ENCODE measurements around the gene SYNJ2. TPM values are rescaled to one million over a fixed set of nuclear protein-coding genes. Genes with fewer than 3 reads are reported as not detected.

SYNJ2 gene
- polyA plus RNA-seq, 3 donors = 10.3 to 12.9 (median 11.3) TPM

GRCh38 chr6:158010591-158011477, 29.2 kb downstream of the SYNJ2 start:
- DNase-seq = no peak

GRCh38 chr6:158011478-158011920, 29.8 kb downstream of the SYNJ2 start:
- DNase-seq = no peak

- no peak for DNase-seq
These were observed 30.4 kb downstream of the SYNJ2 start for GRCh38 chr6:158011980-158012566.

GRCh38 chr6:158013904-158014504, 32.3 kb downstream of the SYNJ2 start:
- no peak for DNase-seq

GRCh38 chr6:158014505-158015187, 33.0 kb downstream of the SYNJ2 start:
- DNase-seq = no peak

GRCh38 chr6:158015188-158015506, 33.5 kb downstream of the SYNJ2 start:
- DNase-seq = no peak

GRCh38 chr6:158016571-158017383, 35.1 kb downstream of the SYNJ2 start:
- DNase-seq = no peak

GRCh38 chr6:158017621-158018040, 36.0 kb downstream of the SYNJ2 start:
- DNase-seq = no peak

- no peak for DNase-seq
These were observed 36.5 kb downstream of the SYNJ2 start for GRCh38 chr6:158018041-158018771.

GRCh38 chr6:158018851-158019361, 37.2 kb downstream of the SYNJ2 start:
- DNase-seq = no peak

GRCh38 chr6:158019416-158019815, 37.8 kb downstream of the SYNJ2 start:
- DNase-seq = no peak

- DNase-seq = no peak
These were observed 38.6 kb downstream of the SYNJ2 start for GRCh38 chr6:158020272-158020711.

GRCh38 chr6:158020811-158021210, 39.1 kb downstream of the SYNJ2 start:
- DNase-seq = no peak

- no peak for DNase-seq
These were observed 39.7 kb downstream of the SYNJ2 start for GRCh38 chr6:158021376-158021775.

- no peak for DNase-seq
These were observed 40.4 kb downstream of the SYNJ2 start for GRCh38 chr6:158021814-158022748.

- DNase-seq = no peak
These were observed 41.3 kb downstream of the SYNJ2 start for GRCh38 chr6:158022749-158023596.

GRCh38 chr6:158023597-158023939, 41.9 kb downstream of the SYNJ2 start:
- no peak for DNase-seq

- no peak for DNase-seq
These were observed 43.1 kb downstream of the SYNJ2 start for GRCh38 chr6:158024566-158025297.
